B cell (primary cell): ENCODE measurements around the gene KBTBD13. TPM values are rescaled to one million over a fixed set of nuclear protein-coding genes. Genes with fewer than 3 reads are reported as not detected.

Experiments
- ATAC-seq: fragments of 200-7000 bp; cut with Tn5 transposase; one replicate; pipeline ENCODE4 v1.10.0; 2021; ENCODE audit warnings: low read depth, mild to moderate bottlenecking, moderate number of reproducible peaks, moderate library complexity
- CTCF ChIA-PET: fragments of 350-600 bp; sonication (Branson Sonifier 250); formaldehyde crosslinking; loops from one replicate; lab custom pipeline; 2021; ENCODE audit warnings: antibody characterized with exemption, inconsistent platforms; lab: Charles Lee
- POLR2A ChIA-PET: fragments of 350-600 bp; sonication (Branson Sonifier 250); formaldehyde crosslinking; loops from one replicate; lab custom pipeline; 2021; ENCODE audit warnings: antibody characterized with exemption; lab: Charles Lee
- DNase-seq: peaks from one replicate; pipeline ENCODE4 v3.0.0; 2013
- H2AFZ ChIP-seq: 2 replicates; pipeline ENCODE4 v1.6.1; 2012; ENCODE audit warnings: mild to moderate bottlenecking, low read depth, low read length; ENCODE audit not compliant: insufficient read depth, poor library complexity, severe bottlenecking
- H3K27ac ChIP-seq, 2 donors: 1 replicate in 1 of 2; 2 replicates in 1 of 2; pipeline ENCODE4 v1.5.1; 2012 to 2013; ENCODE audit warnings: low read length in 2 of 2, mild to moderate bottlenecking in 2 of 2, moderate library complexity in 1 of 2
- H3K27me3 ChIP-seq, 4 experiments: fragments of 200-600 bp in 1 of 4; sonication (generic) in 1 of 4; replicated peaks in 1 of 4; 1 replicate in 2 of 4; 2 replicates in 2 of 4; pipeline versions ENCODE4 v1.6.1 to v1.7.0; 2013 to 2016; ENCODE audit warnings: low read length in 3 of 4, mild to moderate bottlenecking in 2 of 4, mixed read lengths in 1 of 4, moderate library complexity in 1 of 4; ENCODE audit not compliant: insufficient read depth in 4 of 4, control insufficient read depth in 3 of 4; ENCODE audit errors: control extremely low read depth in 1 of 4
- H3K36me3 ChIP-seq, 2 experiments: replicated peaks in 1 of 2; 1 replicate in 1 of 2; 2 replicates in 1 of 2; pipeline versions ENCODE4 v1.6.1 to v1.7.1; 2013; ENCODE audit warnings: low read length in 1 of 2; ENCODE audit not compliant: insufficient read depth in 2 of 2, control insufficient read depth in 1 of 2; ENCODE audit errors: control extremely low read depth in 1 of 2, extremely low read depth in 1 of 2
- H3K4me1 ChIP-seq, 2 donors: fragments of 200-600 bp in 1 of 2; sonication (generic) in 1 of 2; 1 replicate in 1 of 2; 2 replicates in 1 of 2; pipeline versions ENCODE4 v1.5.1 to v1.6.1; 2013 to 2017; ENCODE audit warnings: low read length in 2 of 2; ENCODE audit not compliant: control insufficient read depth in 2 of 2, insufficient read depth in 2 of 2
- H3K4me2 ChIP-seq: replicated peaks from 2 replicates; pipeline ENCODE3; 2012; ENCODE audit warnings: mild to moderate bottlenecking, low read depth, low read length; ENCODE audit not compliant: poor library complexity, severe bottlenecking
- H3K4me3 ChIP-seq, 5 experiments: fragments of 200-600 bp in 1 of 5; sonication (generic) in 1 of 5; 1 replicate in 3 of 5; 2 replicates in 2 of 5; pipeline versions ENCODE4 v1.5.1 to v1.7.0; 2011 to 2016; ENCODE audit warnings: low read length in 4 of 5, mild to moderate bottlenecking in 4 of 5, low read depth in 2 of 5, control low read depth in 1 of 5, moderate library complexity in 1 of 5; ENCODE audit not compliant: insufficient read depth in 1 of 5; ENCODE audit errors: control extremely low read depth in 1 of 5, extremely low read depth in 1 of 5
- H3K79me2 ChIP-seq: fragments of 200-600 bp; sonication (generic); one replicate; pipeline ENCODE4 v1.6.0; 2016; ENCODE audit warnings: low read length; ENCODE audit not compliant: control insufficient read depth, insufficient read depth
- H3K9ac ChIP-seq: fragments of 200-600 bp; sonication (generic); 2 replicates; pipeline ENCODE4 v1.6.1; 2017; ENCODE audit warnings: mild to moderate bottlenecking, low read length, moderate library complexity
- H3K9me3 ChIP-seq, 3 donors: one replicate each; pipeline versions ENCODE4 v1.6.1 to v1.7.1; 2013; ENCODE audit warnings: low read length in 2 of 3; ENCODE audit not compliant: control insufficient read depth in 2 of 3, insufficient read depth in 1 of 3; ENCODE audit errors: control extremely low read depth in 1 of 3
- H4K20me1 ChIP-seq: 2 replicates; pipeline ENCODE4 v1.6.0; 2012; ENCODE audit warnings: mild to moderate bottlenecking, low read length; ENCODE audit not compliant: insufficient read depth, control insufficient read depth, poor library complexity, severe bottlenecking
- H3K27ac Mint-ChIP-seq: one replicate; pipeline ENCODE4 v1.8.0; 2021; ENCODE audit warnings: mixed read lengths
- H3K27me3 Mint-ChIP-seq: one replicate; pipeline ENCODE4 v1.8.0; 2021; ENCODE audit warnings: mixed read lengths
- H3K4me1 Mint-ChIP-seq: one replicate; pipeline ENCODE4 v1.8.0; 2021; ENCODE audit warnings: mixed read lengths
- H3K4me3 Mint-ChIP-seq: one replicate; pipeline ENCODE4 v1.8.0; 2021; ENCODE audit warnings: mixed read lengths
- H3K9me3 Mint-ChIP-seq: one replicate; pipeline ENCODE4 v1.8.0; 2022; ENCODE audit warnings: mixed read lengths; ENCODE audit not compliant: insufficient read depth
- CTCF ChIP-seq: fragments of 200-600 bp; IDR thresholded peaks from one replicate; pipeline ENCODE4 v1.8.0; 2022; ENCODE audit warnings: antibody characterized with exemption, mild to moderate bottlenecking
- EZH2 ChIP-seq: IDR thresholded peaks from 2 replicates; pipeline ENCODE4 v1.6.1; 2012; ENCODE audit warnings: borderline replicate concordance, low read depth, mild to moderate bottlenecking, moderate library complexity, low read length; ENCODE audit not compliant: insufficient read depth, poor library complexity, severe bottlenecking
- WGBS: methylation state at CpG from one replicate; pipeline ENCODE4 v1.1.5; 2013; ENCODE audit warnings: missing lambda C conversion rate; ENCODE audit not compliant: insufficient coverage; 5-methylcytosine and 5-hydroxymethylcytosine counted together
- intact Hi-C: fragments of 100-400 bp; cut with micrococcal nuclease; formaldehyde crosslinking; loops from one replicate; pipeline ENCODE4 v1.10.0; 2022
- polyA plus RNA-seq: library from polyadenylated mRNA; depleted of rRNA; stranded (reverse); fragments of >200 nt; gene quantifications from 2 replicates; pipeline ENCODE4 v1.2.3, GENCODE V29; 2012
- total RNA-seq, 2 donors: library from RNA; stranded (reverse); fragments of 120-200 nt in 1 of 2; gene quantifications; 1 replicate in 1 of 2; 2 replicates in 1 of 2; pipeline versions ENCODE4 v1.2.3 to v1.2.4, GENCODE V29; 2013 to 2022

Gene KBTBD13
- total and polyA plus RNA-seq, 2 donors (not counting 1 experiment from before 2014, with no cell fraction given), result not detected

- H3K36me3 ChIP-seq, result no peaks in the 10 kb centered on the region
- no peak overlapping the region for H3K27ac ChIP-seq
- no peak overlapping the region for H3K4me3 ChIP-seq
- DNase-seq (no peak), ATAC-seq (no peak)
- H3K4me1 Mint-ChIP-seq, result peaks cover 9% of the 10 kb centered on the region
- peaks cover 3 to 4% of the 10 kb centered on the region in 2 donors for H3K4me1 ChIP-seq
- H2AFZ ChIP-seq, result no peak overlapping the region
- H3K27me3 Mint-ChIP-seq, result peaks cover 26% of the 10 kb centered on the region
- H3K27ac Mint-ChIP-seq, result no peak overlapping the region
- H3K9ac ChIP-seq, result no peak overlapping the region
- intact Hi-C loops, result no loop called here
- H3K9me3 Mint-ChIP-seq, result no peaks in the 10 kb centered on the region
- TF ChIP-seq EZH2 (no peak), CTCF (no peak)
- ChIA-PET CTCF (no interaction called here), POLR2A (no interaction called here)
- 64% methylated on average over 4 of the region's 5 CpGs for WGBS
- no peak overlapping the region for H3K4me2 ChIP-seq
- H3K9me3 ChIP-seq, result no peaks in the 10 kb centered on the region
- no peak overlapping the region for H3K4me3 Mint-ChIP-seq
- no peaks in the 10 kb centered on the region for H3K79me2 ChIP-seq
- H3K27me3 ChIP-seq, result peaks cover 0 to 19% (median 6%) of the 10 kb centered on the region in 4 experiments
- H4K20me1 ChIP-seq, result no peaks in the 10 kb centered on the region
These were observed 5.2 kb upstream of the KBTBD13 start for GRCh38 chr15:65071381-65071811.

GRCh38 chr15:65072027-65072426, 4.5 kb upstream of the KBTBD13 start:
- Histone ChIP-seq H4K20me1 (no peaks in the 10 kb centered on the region), H3K4me3 (no peak overlapping the region), H3K79me2 (no peaks in the 10 kb centered on the region), H3K36me3 (no peaks in the 10 kb centered on the region), H3K27me3 (peaks cover 0 to 16% (median 4%) of the 10 kb centered on the region in 4 experiments), H3K9ac (no peak overlapping the region), H3K27ac (no peak overlapping the region), H3K4me2 (no peak overlapping the region), H2AFZ (no peak overlapping the region), H3K9me3 (no peaks in the 10 kb centered on the region), H3K4me1 (peaks cover 3 to 4% of the 10 kb centered on the region in 2 donors)
- peaks cover 26% of the 10 kb centered on the region for H3K27me3 Mint-ChIP-seq
- H3K9me3 Mint-ChIP-seq, result no peaks in the 10 kb centered on the region
- DNase-seq (no peak), ATAC-seq (no peak)
- CTCF ChIA-PET, result no interaction called here
- intact Hi-C loops, result no loop called here
- peaks cover 10% of the 10 kb centered on the region for H3K4me1 Mint-ChIP-seq
- no peak overlapping the region for H3K4me3 Mint-ChIP-seq
- POLR2A ChIA-PET, result no interaction called here
- no CpG with 5 or more reads among the region's 1 CpG for WGBS
- H3K27ac Mint-ChIP-seq, result no peak overlapping the region
- no peak for TF ChIP-seq CTCF
- no peak for TF ChIP-seq EZH2
